WTC11 (cell line): ENCODE data around the gene GRM3. TPM values are rescaled to one million over a fixed set of nuclear protein-coding genes. Genes with fewer than 3 reads are reported as not detected.

ENCODE experiments used
- ATAC-seq: fragments of 200-7000 bp; cut with Tn5 transposase; 2 replicates; pipeline ENCODE4 v1.10.0; 2021; ENCODE audit warnings: mild to moderate bottlenecking, moderate library complexity
- CTCF ChIA-PET: fragments of 300-600 bp; sonication (Branson Sonifier 250); formaldehyde crosslinking; loops from one replicate; lab custom pipeline; 2021; ENCODE audit warnings: antibody characterized with exemption; lab: Charles Lee
- POLR2A ChIA-PET: fragments of 350-600 bp; sonication (Branson Sonifier 250); formaldehyde crosslinking; loops from one replicate; lab custom pipeline; 2021; ENCODE audit warnings: antibody characterized with exemption; lab: Charles Lee
- DNase-seq: peaks from one replicate; pipeline ENCODE4 v3.0.0; 2021; ENCODE audit warnings: low spot score
- H3K27ac Mint-ChIP-seq: 2 replicates; pipeline ENCODE4 v1.8.0; 2021; ENCODE audit warnings: mixed read lengths
- H3K27me3 Mint-ChIP-seq: 2 replicates; pipeline ENCODE4 v1.8.0; 2021; ENCODE audit warnings: low read depth, mild to moderate bottlenecking, moderate library complexity, mixed read lengths
- H3K36me3 Mint-ChIP-seq: 2 replicates; pipeline ENCODE4 v1.8.0; 2021; ENCODE audit warnings: mixed read lengths
- H3K4me1 Mint-ChIP-seq: 2 replicates; pipeline ENCODE4 v1.8.0; 2022; ENCODE audit warnings: mixed read lengths
- H3K4me3 Mint-ChIP-seq: 2 replicates; pipeline ENCODE4 v1.8.0; 2021; ENCODE audit warnings: mild to moderate bottlenecking, moderate library complexity, mixed read lengths
- H3K9me3 Mint-ChIP-seq: 2 replicates; pipeline ENCODE4 v1.8.0; 2021; ENCODE audit warnings: mixed read lengths
- ARID4B ChIP-seq: sonication (generic); formaldehyde crosslinking; IDR thresholded peaks from 2 replicates; pipeline ENCODE4 v1.8.0; 2023; ENCODE audit warnings: missing genetic modification reagents, mild to moderate bottlenecking, borderline replicate concordance
- ATF1 ChIP-seq: sonication (generic); formaldehyde crosslinking; IDR thresholded peaks from 2 replicates; pipeline ENCODE4 v1.8.1; 2023; ENCODE audit warnings: mild to moderate bottlenecking, moderate library complexity, missing genetic modification reagents
- ATF3 ChIP-seq: sonication (generic); formaldehyde crosslinking; conservative IDR thresholded peaks from 2 replicates; pipeline ENCODE4 v1.8.1; 2022; ENCODE audit warnings: mild to moderate bottlenecking, missing genetic modification reagents
- CREB1 ChIP-seq: sonication (generic); formaldehyde crosslinking; IDR thresholded peaks from 2 replicates; pipeline ENCODE4 v1.8.0; 2023; ENCODE audit warnings: mild to moderate bottlenecking, missing genetic modification reagents
- CREM ChIP-seq: sonication (generic); formaldehyde crosslinking; IDR thresholded peaks from 2 replicates; pipeline ENCODE4 v1.8.1; 2022; ENCODE audit warnings: mild to moderate bottlenecking, missing genetic modification reagents, moderate library complexity
- EMX1 ChIP-seq: fragments of 250-450 bp; sonication (Bioruptor Pico); IDR thresholded peaks from 2 replicates; pipeline ENCODE4 v1.8.0; 2021; ENCODE audit warnings: mild to moderate bottlenecking
- FOXP4 ChIP-seq: sonication (generic); formaldehyde crosslinking; IDR thresholded peaks from 2 replicates; pipeline ENCODE4 v1.8.0; 2022; ENCODE audit warnings: mild to moderate bottlenecking, missing genetic modification reagents
- GABPB1 ChIP-seq: sonication (generic); formaldehyde crosslinking; IDR thresholded peaks from 2 replicates; pipeline ENCODE4 v1.8.1; 2023; ENCODE audit warnings: mild to moderate bottlenecking, missing genetic modification reagents
- HMGA2 ChIP-seq: fragments of 250-450 bp; sonication (Bioruptor Pico); IDR thresholded peaks from 2 replicates; pipeline ENCODE4 v1.4.0; 2021; ENCODE audit warnings: mild to moderate bottlenecking, moderate library complexity
- JAZF1 ChIP-seq: fragments of 250-450 bp; sonication (Bioruptor Pico); IDR thresholded peaks from 2 replicates; pipeline ENCODE4 v1.9.0; 2021; ENCODE audit warnings: moderate library complexity, mild to moderate bottlenecking, inconsistent platforms
- MAX ChIP-seq: sonication (generic); formaldehyde crosslinking; IDR thresholded peaks from 2 replicates; pipeline ENCODE4 v1.8.0; 2022; ENCODE audit warnings: mild to moderate bottlenecking, missing genetic modification reagents
- NFYB ChIP-seq: sonication (generic); formaldehyde crosslinking; conservative IDR thresholded peaks from 2 replicates; pipeline ENCODE4 v1.8.0; 2022; ENCODE audit warnings: low read depth, missing genetic modification reagents
- SMAD4 ChIP-seq: sonication (generic); formaldehyde crosslinking; IDR thresholded peaks from 2 replicates; pipeline ENCODE4 v1.8.0; 2022; ENCODE audit warnings: mild to moderate bottlenecking, missing genetic modification reagents
- SP1 ChIP-seq: sonication (generic); formaldehyde crosslinking; conservative IDR thresholded peaks from 2 replicates; pipeline ENCODE4 v1.8.1; 2022; ENCODE audit warnings: missing genetic modification reagents
- USF2 ChIP-seq: sonication (generic); formaldehyde crosslinking; IDR thresholded peaks from 2 replicates; pipeline ENCODE4 v1.8.1; 2023; ENCODE audit warnings: mild to moderate bottlenecking, missing genetic modification reagents, moderate library complexity
- ZNF219 ChIP-seq: sonication (generic); formaldehyde crosslinking; IDR thresholded peaks from 2 replicates; pipeline ENCODE4 v1.8.0; 2023; ENCODE audit warnings: missing genetic modification reagents, mild to moderate bottlenecking, borderline replicate concordance
- ZNF396 ChIP-seq: fragments of 250-450 bp; sonication (Bioruptor Pico); IDR thresholded peaks from 2 replicates; pipeline ENCODE4 v1.8.0; 2021; ENCODE audit warnings: mild to moderate bottlenecking, moderate library complexity, borderline replicate concordance
- ZNF423 ChIP-seq: fragments of 250-450 bp; sonication (Bioruptor Pico); IDR thresholded peaks from 2 replicates; pipeline ENCODE4 v2.1.2; 2022; ENCODE audit warnings: mild to moderate bottlenecking, moderate library complexity
- ZNF671 ChIP-seq: fragments of 250-450 bp; sonication (Bioruptor Pico); IDR thresholded peaks from 2 replicates; pipeline ENCODE4 v1.8.0; 2021; ENCODE audit warnings: mild to moderate bottlenecking
- total RNA-seq: library from RNA; stranded (reverse); gene quantifications from 3 replicates; pipeline ENCODE4 v1.2.3, GENCODE V29; 2021

The GRM3 gene
- total RNA-seq, 1 experiment from 2014 or later, result 0.94 TPM

- ATAC-seq (no peak), DNase-seq (no peak)
- CTCF ChIA-PET, result interaction anchor here (1.4 to 1.7 kb wide), 2 partner anchors 47 to 169 kb away, joined by 4 read pairs; no protein-coding TSS in a partner anchor
- POLR2A ChIA-PET, result no interaction called here
- Mint-ChIP-seq H3K27ac (no peak overlapping the region), H3K4me3 (peak overlapping the region; percentile 84), H3K4me1 (peaks cover 29% of the 10 kb centered on the region), H3K36me3 (no peaks in the 10 kb centered on the region), H3K9me3 (no peaks in the 10 kb centered on the region), H3K27me3 (peaks cover 26% of the 10 kb centered on the region)
- TF ChIP-seq CREM (CRISPR knock-in tag) (no peak), ZNF671 (CRISPR knock-in tag) (no peak), ZNF219 (CRISPR knock-in tag) (no peak), HMGA2 (CRISPR knock-in tag) (no peak), GABPB1 (CRISPR knock-in tag) (no peak), EMX1 (CRISPR knock-in tag) (no peak), ATF1 (no peak), USF2 (CRISPR knock-in tag) (no peak), CREB1 (CRISPR knock-in tag) (no peak), SMAD4 (CRISPR knock-in tag) (no peak), FOXP4 (CRISPR knock-in tag) (no peak), SP1 (CRISPR knock-in tag) (no peak), ARID4B (no peak), MAX (CRISPR knock-in tag) (no peak), ATF3 (CRISPR knock-in tag) (no peak), ZNF396 (no peak), ZNF423 (CRISPR knock-in tag) (no peak), JAZF1 (no peak), NFYB (CRISPR knock-in tag) (no peak)
Measured at GRCh38 chr7:86645676-86646276, 2.1 kb downstream of the GRM3 start.
